ENCODE data around the gene UBXN1.
"Not testable (repeated sequence)": the region's sequence is repeated elsewhere in the genome, so short reads cannot be mapped to it uniquely, and the experiment has no call there.

Gene UBXN1

GRCh38 chr11:62708392-62708791 is 29.5 kb upstream of the UBXN1 start:
- no peak for DNase-seq (ENCODE audit: low spot score)

GRCh38 chr11:62707277-62707861 is 28.5 kb upstream of the UBXN1 start, which contains the start of the genes BSCL2 and GNG3:
Gene BSCL2, minus strand, starts transcription at chr11:62707424. Its CDS starts 229 bp downstream, at chr11:62707195.
Gene GNG3, plus strand, starts transcription at chr11:62707676. Its CDS starts 620 bp downstream, at chr11:62708296.
- DNase-seq (ENCODE audit: low spot score) = no peak

GRCh38 chr11:62706850-62707247 is 28.0 kb upstream of the UBXN1 start:
- no peak for DNase-seq (ENCODE audit: low spot score)

GRCh38 chr11:62705880-62706849 is 27.3 kb upstream of the UBXN1 start:
- peak; percentile 96 for DNase-seq (ENCODE audit: low spot score)

GRCh38 chr11:62705413-62705812 is 26.5 kb upstream of the UBXN1 start:
- no peak for DNase-seq (ENCODE audit: low spot score)

- not testable (repeated sequence) for DNase-seq (ENCODE audit: low spot score)
Observed at GRCh38 chr11:62703921-62704320, 25.0 kb upstream of the UBXN1 start.

- DNase-seq (ENCODE audit: low spot score) = no peak
Observed at GRCh38 chr11:62702246-62702645, 23.4 kb upstream of the UBXN1 start.

GRCh38 chr11:62694455-62695167 is 15.7 kb upstream of the UBXN1 start:
- peak; percentile 83 for DNase-seq (ENCODE audit: low spot score)

- DNase-seq (ENCODE audit: low spot score) = not testable (repeated sequence)
Observed at GRCh38 chr11:62693624-62694023, 14.8 kb upstream of the UBXN1 start.

- DNase-seq (ENCODE audit: low spot score) = peak; percentile 98
Observed at GRCh38 chr11:62689421-62690183, 10.7 kb upstream of the UBXN1 start, which contains the start of gene LRRN4CL. Gene LRRN4CL, minus strand, starts transcription at chr11:62689530. Its CDS starts 1,022 bp downstream, at chr11:62688508.

GRCh38 chr11:62688491-62688890 is 9.6 kb upstream of the UBXN1 start:
- DNase-seq (ENCODE audit: low spot score) = no peak

- no peak for DNase-seq (ENCODE audit: low spot score)
Observed at GRCh38 chr11:62687508-62688396, 8.9 kb upstream of the UBXN1 start.

GRCh38 chr11:62682518-62682917 is 3.6 kb upstream of the UBXN1 start:
- no peak for DNase-seq (ENCODE audit: low spot score)

- DNase-seq (ENCODE audit: low spot score) = peak; percentile 81
Observed at GRCh38 chr11:62680825-62681240, 2.0 kb upstream of the UBXN1 start.

- DNase-seq (ENCODE audit: low spot score) = no peak
Observed at GRCh38 chr11:62678433-62678769, 472 bp downstream of the UBXN1 start.

GRCh38 chr11:62677714-62678113 is 1.2 kb downstream of the UBXN1 start:
- DNase-seq (ENCODE audit: low spot score) = no peak

- no peak for DNase-seq (ENCODE audit: low spot score)
Observed at GRCh38 chr11:62677156-62677555, 1.7 kb downstream of the UBXN1 start.

- DNase-seq (ENCODE audit: low spot score) = no peak
Observed at GRCh38 chr11:62676698-62677097, 2.2 kb downstream of the UBXN1 start.

- DNase-seq (ENCODE audit: low spot score) = not testable (repeated sequence)
Observed at GRCh38 chr11:62675415-62675814, 3.5 kb downstream of the UBXN1 start.

- DNase-seq (ENCODE audit: low spot score) = no peak
Observed at GRCh38 chr11:62673196-62673525, 5.7 kb downstream of the UBXN1 start.

All from AG08395 (cell line).